Activated T-cell treated with anti-CD3 and anti-CD28 coated beads, Interleukin-2, amount 50 U/mL, for 72 hours (primary cell): ENCODE results near the gene PITX3. TPM values are rescaled to one million over a fixed set of nuclear protein-coding genes. Genes with fewer than 3 reads are reported as not detected.

Source experiments
- ATAC-seq, 2 donors: fragments of 150-1000 bp; cut with Tn5 transposase; replicated peaks in 1 of 2; 2 replicates each; pipeline ENCODE4 v1.10.0; 2021; ENCODE audit warnings: moderate library complexity in 2 of 2, mild to moderate bottlenecking in 1 of 2
- DNase-seq, 2 donors: peaks; one replicate each; pipeline ENCODE4 v3.0.0; 2021 to 2022; ENCODE audit warnings: mixed read lengths in 1 of 2
- H3K27ac Mint-ChIP-seq: one replicate; pipeline ENCODE4 v1.8.0; 2022; ENCODE audit warnings: mild to moderate bottlenecking, moderate library complexity, mixed read lengths
- H3K27me3 Mint-ChIP-seq: one replicate; pipeline ENCODE4 v1.8.0; 2022; ENCODE audit warnings: low read depth, mixed read lengths
- H3K36me3 Mint-ChIP-seq, 2 donors: one replicate each; pipeline ENCODE4 v1.8.0; 2022; ENCODE audit warnings: mixed read lengths in 2 of 2, mild to moderate bottlenecking in 1 of 2; ENCODE audit not compliant: insufficient read depth in 2 of 2
- H3K4me1 Mint-ChIP-seq: one replicate; pipeline ENCODE4 v1.8.0; 2022; ENCODE audit warnings: low read depth, mixed read lengths
- H3K4me3 Mint-ChIP-seq, 2 donors: one replicate each; pipeline ENCODE4 v1.8.0; 2022; ENCODE audit warnings: mild to moderate bottlenecking in 2 of 2, mixed read lengths in 2 of 2, moderate library complexity in 2 of 2
- H3K9me3 Mint-ChIP-seq, 2 donors: one replicate each; pipeline ENCODE4 v1.8.0; 2022; ENCODE audit warnings: mixed read lengths in 2 of 2
- total RNA-seq, 2 donors: library from RNA; stranded (reverse); gene quantifications; one replicate each; pipeline ENCODE4 v1.2.3, GENCODE V29; 2022

PITX3 gene
- total RNA-seq, 2 donors from 2014 or later, result 0.24 to 0.28 TPM

- ATAC-seq (no peak), DNase-seq (no peak)
- Mint-ChIP-seq H3K27me3 (peaks cover 11% of the 10 kb centered on the region), H3K27ac (peak overlapping the region; percentile 93), H3K9me3 (no peaks in the 10 kb centered on the region), H3K36me3 (peaks cover 1 to 4% of the 10 kb centered on the region in 2 donors), H3K4me1 (peaks cover 39% of the 10 kb centered on the region), H3K4me3 (peak overlapping the region; percentile 82 to 99)
Observed at GRCh38 chr10:102246261-102246660, 4.9 kb upstream of the PITX3 start.

- ATAC-seq (no peak), DNase-seq (no peak)
- Mint-ChIP-seq H3K9me3 (no peaks in the 10 kb centered on the region), H3K4me1 (peaks cover 39% of the 10 kb centered on the region), H3K27ac (peak overlapping the region; percentile 93), H3K27me3 (peaks cover 15% of the 10 kb centered on the region), H3K36me3 (peaks cover 1 to 4% of the 10 kb centered on the region in 2 donors), H3K4me3 (peak overlapping the region; percentile 82 to 99)
Observed at GRCh38 chr10:102245932-102246251, 4.6 kb upstream of the PITX3 start.

- H3K4me3 Mint-ChIP-seq, result peak within 1 kb of the TSS; percentile 82 to 99
- no peaks in the 10 kb centered on the region for H3K9me3 Mint-ChIP-seq
- H3K4me1 Mint-ChIP-seq, result peaks cover 39% of the 10 kb centered on the region
- peaks cover 21% of the 10 kb centered on the region for H3K27me3 Mint-ChIP-seq
- DNase-seq (peak; percentile 90 to 91), ATAC-seq (peak; percentile 88)
- peaks cover 0 to 4% of the 10 kb centered on the region in 2 donors for H3K36me3 Mint-ChIP-seq
- peak within 1 kb of the TSS; percentile 93 for H3K27ac Mint-ChIP-seq
Observed at GRCh38 chr10:102245082-102245931, 4.0 kb upstream of the PITX3 start, which contains the start of gene GBF1. GBF1 (plus strand) TSS chr10:102245532; CDS start chr10:102258939, 13,407 bp downstream.

- no peaks in the 10 kb centered on the region for H3K9me3 Mint-ChIP-seq
- H3K4me1 Mint-ChIP-seq, result peaks cover 39% of the 10 kb centered on the region
- no peak for ATAC-seq
Observed at GRCh38 chr10:102243309-102243708, 2.0 kb upstream of the PITX3 start.

GRCh38 chr10:102242118-102242485 is 790 bp upstream of the PITX3 start:
- H3K36me3 Mint-ChIP-seq, result peaks cover 0 to 2% of the 10 kb centered on the region in 2 donors

More at GRCh38 chr10:102243309-102243708, 2.0 kb upstream of the PITX3 start:
- no peak for DNase-seq
- Mint-ChIP-seq H3K27ac (no peak overlapping the region), H3K4me3 (peak overlapping the region; percentile 8 to 44), H3K27me3 (peaks cover 38% of the 10 kb centered on the region), H3K36me3 (peaks cover 0 to 4% of the 10 kb centered on the region in 2 donors)

GRCh38 chr10:102241032-102241443 is 274 bp downstream of the PITX3 start:
- H3K36me3 Mint-ChIP-seq, result peaks cover 0 to 2% of the 10 kb centered on the region in 2 donors
- ATAC-seq (no peak), DNase-seq (no peak)
- no peaks in the 10 kb centered on the region for H3K9me3 Mint-ChIP-seq
- H3K27me3 Mint-ChIP-seq, result peaks cover 39% of the 10 kb centered on the region
- H3K27ac Mint-ChIP-seq, result no peak overlapping the region
- peaks cover 17% of the 10 kb centered on the region for H3K4me1 Mint-ChIP-seq
- H3K4me3 Mint-ChIP-seq, result peak overlapping the region; percentile 77 to 82

More at GRCh38 chr10:102242118-102242485, 790 bp upstream of the PITX3 start:
- no peak overlapping the region for H3K27ac Mint-ChIP-seq
- ATAC-seq (no peak), DNase-seq (no peak)
- H3K27me3 Mint-ChIP-seq, result peaks cover 38% of the 10 kb centered on the region
- no peaks in the 10 kb centered on the region for H3K9me3 Mint-ChIP-seq
- peaks cover 28% of the 10 kb centered on the region for H3K4me1 Mint-ChIP-seq
- peak overlapping the region; percentile 77 to 82 for H3K4me3 Mint-ChIP-seq

GRCh38 chr10:102240467-102241031 is 763 bp downstream of the PITX3 start:
- no peaks in the 10 kb centered on the region for H3K9me3 Mint-ChIP-seq
- peaks cover 44% of the 10 kb centered on the region for H3K27me3 Mint-ChIP-seq
- H3K36me3 Mint-ChIP-seq, result peaks cover 0 to under 1% of the 10 kb centered on the region in 2 donors
- ATAC-seq (no peak), DNase-seq (no peak)
- peaks cover 17% of the 10 kb centered on the region for H3K4me1 Mint-ChIP-seq
- peak overlapping the region; percentile 77 to 82 for H3K4me3 Mint-ChIP-seq
- H3K27ac Mint-ChIP-seq, result no peak overlapping the region

DNA sequence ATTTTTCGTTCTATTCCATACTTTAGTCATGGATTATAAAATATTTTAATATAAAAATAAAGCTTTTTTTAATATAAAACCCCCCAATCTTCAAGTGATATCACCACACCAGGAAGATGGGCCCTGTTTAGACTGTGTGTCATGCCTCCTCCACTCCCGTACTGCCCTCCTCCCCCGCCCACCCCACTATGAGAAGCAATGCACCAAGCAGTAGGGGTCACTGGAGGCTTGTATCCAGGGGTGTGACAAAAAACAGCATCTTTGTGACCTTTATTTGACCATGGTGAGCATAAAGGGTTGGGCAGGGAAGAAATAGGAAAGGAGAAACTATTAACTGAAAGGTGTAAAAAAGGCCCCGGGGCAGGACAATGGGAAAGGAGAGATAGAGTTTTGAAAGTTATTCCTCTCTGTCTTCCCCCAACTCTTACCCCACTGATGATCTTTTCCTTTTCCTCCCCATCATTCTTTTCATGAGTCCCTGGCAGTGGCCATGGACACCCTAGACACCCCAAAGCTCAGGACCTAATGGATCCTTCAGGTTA is 3.5 kb downstream of the PITX3 start:
- H3K4me1 Mint-ChIP-seq, result peaks cover 9% of the 10 kb centered on the region
- H3K4me3 Mint-ChIP-seq, result no peak overlapping the region
- peaks cover 59% of the 10 kb centered on the region for H3K27me3 Mint-ChIP-seq
- H3K27ac Mint-ChIP-seq, result no peak overlapping the region
- ATAC-seq, result no peak
- H3K9me3 Mint-ChIP-seq, result no peaks in the 10 kb centered on the region
- DNase-seq, result no peak
- no peaks in the 10 kb centered on the region for H3K36me3 Mint-ChIP-seq

DNA sequence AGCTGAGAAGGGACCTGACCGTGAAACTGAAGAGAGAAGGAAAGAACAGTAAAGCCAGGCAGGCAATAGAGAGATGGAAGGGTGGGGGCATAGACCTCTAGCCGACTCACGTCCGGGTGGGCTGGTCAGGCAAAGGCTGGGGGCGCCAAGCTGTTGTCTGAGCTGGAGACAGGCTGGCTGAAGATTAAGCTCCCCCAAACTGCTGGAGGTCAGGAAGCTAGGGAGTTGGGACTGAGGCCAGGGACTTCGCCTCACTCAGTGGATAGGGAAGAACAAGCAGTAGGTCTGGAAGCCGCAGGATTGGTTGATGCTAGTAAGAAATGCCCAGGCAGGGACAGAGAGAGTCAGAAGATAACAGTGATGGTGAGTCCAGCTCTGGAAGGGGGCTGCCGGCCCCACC is 5.3 kb downstream of the PITX3 start:
- DNase-seq, result no peak
- no peak overlapping the region for H3K4me3 Mint-ChIP-seq
- no peak for ATAC-seq
- no peaks in the 10 kb centered on the region for H3K4me1 Mint-ChIP-seq
- H3K9me3 Mint-ChIP-seq, result no peaks in the 10 kb centered on the region
- peaks cover 45% of the 10 kb centered on the region for H3K27me3 Mint-ChIP-seq
- H3K36me3 Mint-ChIP-seq, result no peaks in the 10 kb centered on the region
- no peak overlapping the region for H3K27ac Mint-ChIP-seq

- Mint-ChIP-seq H3K27ac (no peak overlapping the region), H3K36me3 (no peaks in the 10 kb centered on the region), H3K9me3 (no peaks in the 10 kb centered on the region), H3K27me3 (peaks cover 41% of the 10 kb centered on the region), H3K4me1 (no peaks in the 10 kb centered on the region), H3K4me3 (no peak overlapping the region)
- no peak for DNase-seq
- ATAC-seq, result no peak
Observed at GRCh38 chr10:102235598-102235920, 5.8 kb downstream of the PITX3 start.

DNA sequence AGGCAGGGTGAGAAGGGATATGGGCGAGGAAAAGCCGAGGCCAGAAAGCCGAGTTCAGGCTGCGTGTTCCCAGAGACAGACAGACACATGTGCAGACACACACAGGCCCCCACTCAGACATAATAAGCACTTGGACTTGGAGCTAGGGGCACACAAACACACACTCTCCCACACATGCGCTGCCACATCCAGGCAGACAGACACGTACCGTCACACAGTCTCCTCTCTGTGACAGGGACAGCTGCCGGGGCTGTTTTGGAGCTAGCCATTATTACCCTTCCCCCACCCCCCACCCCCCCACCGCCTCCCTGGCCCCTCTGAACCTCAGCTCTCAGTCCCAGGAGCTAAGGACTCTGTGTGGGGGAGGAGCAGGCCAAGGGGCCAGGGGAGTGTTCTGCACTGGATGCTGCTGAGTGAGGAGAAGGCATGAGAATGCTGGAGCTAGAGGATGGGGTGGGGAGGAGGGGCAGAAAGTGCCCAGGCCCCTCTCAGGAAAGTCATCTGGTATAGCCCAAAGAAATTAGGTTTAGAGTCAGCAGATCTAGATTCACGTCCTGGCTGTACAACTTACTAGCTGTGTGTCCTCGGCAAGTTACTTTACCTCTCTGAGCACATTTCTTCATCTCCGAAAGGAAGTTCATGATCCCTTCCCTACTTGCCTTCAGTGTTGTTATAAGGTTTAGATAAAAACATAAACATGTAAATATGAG is 6.3 kb downstream of the PITX3 start:
- Mint-ChIP-seq H3K4me3 (no peak overlapping the region), H3K27me3 (peaks cover 36% of the 10 kb centered on the region), H3K9me3 (no peaks in the 10 kb centered on the region), H3K4me1 (peaks cover 4% of the 10 kb centered on the region), H3K27ac (no peak overlapping the region), H3K36me3 (no peaks in the 10 kb centered on the region)
- no peak for ATAC-seq
- no peak for DNase-seq

- H3K4me3 Mint-ChIP-seq, result no peak overlapping the region
- peaks cover 34% of the 10 kb centered on the region for H3K27me3 Mint-ChIP-seq
- H3K27ac Mint-ChIP-seq, result no peak overlapping the region
- no peak for DNase-seq
- H3K9me3 Mint-ChIP-seq, result no peaks in the 10 kb centered on the region
- H3K4me1 Mint-ChIP-seq, result peaks cover 11% of the 10 kb centered on the region
- H3K36me3 Mint-ChIP-seq, result no peaks in the 10 kb centered on the region
- no peak for ATAC-seq
Observed at GRCh38 chr10:102233997-102234396, 7.3 kb downstream of the PITX3 start.
